ENCODE results near the gene MUCL1. TPM values are rescaled to one million over a fixed set of nuclear protein-coding genes. Genes with fewer than 3 reads are reported as not detected.

The MUCL1 gene, protein sequence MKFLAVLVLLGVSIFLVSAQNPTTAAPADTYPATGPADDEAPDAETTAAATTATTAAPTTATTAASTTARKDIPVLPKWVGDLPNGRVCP
- total RNA-seq, result not detected
- not detected for total RNA-seq (2013)
- 0 to 0.23 (median 0) reads per million in 29 experiments for total RNA-seq

GRCh38 chr12:54853933-54854538 is at the start of gene MUCL1:
TSS of gene MUCL1 (plus strand) at chr12:54854516. CDS start at chr12:54854583, 67 bp downstream.
- WGBS (ENCODE audit: insufficient coverage), result 4% methylated on average over 4 of the region's 6 CpGs
- H3K9me3 Mint-ChIP-seq, result no peaks in the 10 kb centered on the region
- ChIA-PET CTCF (interaction anchor here (0.5 to 3.3 kb wide), 10 partner anchors 16 to 218 kb away, joined by 3 to 15 read pairs (median 4); no protein-coding TSS in a partner anchor), POLR2A (no interaction called here)
- H3K27me3 Mint-ChIP-seq, result peaks cover 0 to 4% of the 10 kb centered on the region in 2 donors
- no peaks in the 10 kb centered on the region for H3K27me3 ChIP-seq (replicated peaks in 1 of 2; ENCODE audit: control insufficient read depth in 2 of 2, extremely low read depth in 1 of 2, insufficient read depth in 2 of 2, low read length in 1 of 2)
- peak; percentile 97 to 100 (median 98) for ATAC-seq (replicated peaks in 1 of 4)
- DNase-seq, result peak; percentile 24 to 84 (median 58)
- no peak within 1 kb of the TSS for H3K4me3 Mint-ChIP-seq
- no peak within 1 kb of the TSS for H3K4me3 ChIP-seq (ENCODE audit: control insufficient read depth in 1 of 2, extremely low read depth in 1 of 2, low read length in 1 of 2)
- H3K4me1 ChIP-seq (ENCODE audit: control insufficient read depth in 1 of 2, extremely low read depth in 1 of 2, insufficient read depth in 2 of 2, low read length in 2 of 2), result no peaks in the 10 kb centered on the region
- no peak within 1 kb of the TSS for H3K27ac ChIP-seq (ENCODE audit: low read length)
- no peaks in the 10 kb centered on the region for H3K36me3 Mint-ChIP-seq
- no peaks in the 10 kb centered on the region for H3K36me3 ChIP-seq (ENCODE audit: control insufficient read depth in 2 of 2, extremely low read depth in 1 of 2, insufficient read depth in 1 of 2, low read length in 1 of 2)
- no peak within 1 kb of the TSS for H3K27ac Mint-ChIP-seq
- peaks cover 2 to 5% (median 2%) of the 10 kb centered on the region in 3 donors for H3K4me1 Mint-ChIP-seq
- no peaks in the 10 kb centered on the region for H3K9me3 ChIP-seq

- no peak overlapping the region for H3K27ac Mint-ChIP-seq
- H3K4me1 ChIP-seq (ENCODE audit: control insufficient read depth in 1 of 2, extremely low read depth in 1 of 2, insufficient read depth in 2 of 2, low read length in 2 of 2), result no peaks in the 10 kb centered on the region
- H3K27me3 ChIP-seq (replicated peaks in 1 of 2; ENCODE audit: control insufficient read depth in 2 of 2, extremely low read depth in 1 of 2, insufficient read depth in 2 of 2, low read length in 1 of 2), result peaks cover 0 to 26% of the 10 kb centered on the region in 2 experiments
- H3K27me3 Mint-ChIP-seq, result peaks cover 9 to 19% of the 10 kb centered on the region in 2 donors
- H3K36me3 Mint-ChIP-seq, result no peaks in the 10 kb centered on the region
- no peaks in the 10 kb centered on the region for H3K4me1 Mint-ChIP-seq
- no peak overlapping the region for H3K27ac ChIP-seq (ENCODE audit: low read length)
- H3K4me3 ChIP-seq (ENCODE audit: control insufficient read depth in 1 of 2, extremely low read depth in 1 of 2, low read length in 1 of 2), result no peak overlapping the region
- no peaks in the 10 kb centered on the region for H3K9me3 ChIP-seq
- peaks cover 0 to 13% (median 5%) of the 10 kb centered on the region in 3 donors for H3K9me3 Mint-ChIP-seq
- no peak overlapping the region for H3K4me3 Mint-ChIP-seq
- ChIA-PET POLR2A (no interaction called here), CTCF (interaction anchor here in 1 of 2 donors (0.6 kb wide), 1 partner anchor 25 kb away, joined by 3 read pairs; no protein-coding TSS in a partner anchor)
- H3K36me3 ChIP-seq (ENCODE audit: control insufficient read depth in 2 of 2, extremely low read depth in 1 of 2, insufficient read depth in 1 of 2, low read length in 1 of 2), result no peaks in the 10 kb centered on the region
- DNase-seq (no peak), ATAC-seq (replicated peaks in 1 of 4) (no peak)
- WGBS (ENCODE audit: insufficient coverage), result 71% methylated on average over 1 of the region's 3 CpGs
Measured at GRCh38 chr12:54821676-54822075, 32.6 kb upstream of the MUCL1 start.

DNA sequence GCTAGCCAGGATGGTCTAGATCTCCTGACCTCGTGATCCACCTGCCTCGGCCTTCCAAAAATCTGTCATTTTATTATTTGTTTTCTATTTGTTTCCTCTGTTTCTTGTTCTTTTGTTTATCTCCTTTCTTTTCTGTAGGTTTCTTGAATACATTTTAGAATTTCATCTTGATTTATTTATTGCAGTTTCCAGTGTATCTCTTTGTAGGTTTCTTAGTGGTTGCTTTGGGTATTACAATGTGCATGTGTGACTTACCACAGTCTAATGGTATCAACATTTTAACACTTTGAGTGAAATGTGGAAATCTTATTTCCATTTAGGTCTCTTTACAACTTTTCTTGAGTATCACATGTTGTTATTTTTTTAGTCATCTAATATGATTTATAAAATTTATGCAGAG is 29.9 kb upstream of the MUCL1 start:
- no CpG with 5 or more reads among the region's 2 CpGs for WGBS (ENCODE audit: insufficient coverage)
- CTCF ChIA-PET, result no interaction called here
- Mint-ChIP-seq H3K36me3 (no peaks in the 10 kb centered on the region), H3K27me3 (peaks cover 7 to 8% of the 10 kb centered on the region in 2 donors), H3K27ac (no peak overlapping the region), H3K9me3 (peaks cover 0 to 13% (median 5%) of the 10 kb centered on the region in 3 donors), H3K4me1 (no peaks in the 10 kb centered on the region), H3K4me3 (no peak overlapping the region)
- Histone ChIP-seq H3K9me3 (no peaks in the 10 kb centered on the region), H3K36me3 (ENCODE audit: control insufficient read depth in 2 of 2, extremely low read depth in 1 of 2, insufficient read depth in 1 of 2, low read length in 1 of 2) (no peaks in the 10 kb centered on the region), H3K4me3 (ENCODE audit: control insufficient read depth in 1 of 2, extremely low read depth in 1 of 2, low read length in 1 of 2) (no peak overlapping the region), H3K27me3 (replicated peaks in 1 of 2; ENCODE audit: control insufficient read depth in 2 of 2, extremely low read depth in 1 of 2, insufficient read depth in 2 of 2, low read length in 1 of 2) (peaks cover 0 to 14% of the 10 kb centered on the region in 2 experiments), H3K27ac (ENCODE audit: low read length) (no peak overlapping the region), H3K4me1 (ENCODE audit: control insufficient read depth in 1 of 2, extremely low read depth in 1 of 2, insufficient read depth in 2 of 2, low read length in 2 of 2) (no peaks in the 10 kb centered on the region)
- DNase-seq (no peak), ATAC-seq (replicated peaks in 1 of 4) (no peak)
- POLR2A ChIA-PET, result no interaction called here

- no peaks in the 10 kb centered on the region for H3K36me3 ChIP-seq (ENCODE audit: control insufficient read depth in 2 of 2, extremely low read depth in 1 of 2, insufficient read depth in 1 of 2, low read length in 1 of 2)
- DNase-seq (no peak), ATAC-seq (replicated peaks in 1 of 4) (no peak)
- H3K4me1 ChIP-seq (ENCODE audit: control insufficient read depth in 1 of 2, extremely low read depth in 1 of 2, insufficient read depth in 2 of 2, low read length in 2 of 2), result no peaks in the 10 kb centered on the region
- no peaks in the 10 kb centered on the region for H3K4me1 Mint-ChIP-seq
- POLR2A ChIA-PET, result no interaction called here
- CTCF ChIA-PET, result no interaction called here
- H3K27ac Mint-ChIP-seq, result no peak overlapping the region
- H3K9me3 ChIP-seq, result peaks cover 2% of the 10 kb centered on the region
- no peak overlapping the region for H3K4me3 ChIP-seq (ENCODE audit: control insufficient read depth in 1 of 2, extremely low read depth in 1 of 2, low read length in 1 of 2)
- peaks cover 0 to 3% of the 10 kb centered on the region in 2 donors for H3K27me3 Mint-ChIP-seq
- no peak overlapping the region for H3K27ac ChIP-seq (ENCODE audit: low read length)
- no CpG with 5 or more reads among the region's 5 CpGs for WGBS (ENCODE audit: insufficient coverage)
- peaks cover 0 to under 1% (median 0%) of the 10 kb centered on the region in 3 donors for H3K9me3 Mint-ChIP-seq
- H3K27me3 ChIP-seq (replicated peaks in 1 of 2; ENCODE audit: control insufficient read depth in 2 of 2, extremely low read depth in 1 of 2, insufficient read depth in 2 of 2, low read length in 1 of 2), result no peaks in the 10 kb centered on the region
- H3K4me3 Mint-ChIP-seq, result no peak overlapping the region
- H3K36me3 Mint-ChIP-seq, result no peaks in the 10 kb centered on the region
Measured at GRCh38 chr12:54829511-54829910, 24.8 kb upstream of the MUCL1 start.

DNA sequence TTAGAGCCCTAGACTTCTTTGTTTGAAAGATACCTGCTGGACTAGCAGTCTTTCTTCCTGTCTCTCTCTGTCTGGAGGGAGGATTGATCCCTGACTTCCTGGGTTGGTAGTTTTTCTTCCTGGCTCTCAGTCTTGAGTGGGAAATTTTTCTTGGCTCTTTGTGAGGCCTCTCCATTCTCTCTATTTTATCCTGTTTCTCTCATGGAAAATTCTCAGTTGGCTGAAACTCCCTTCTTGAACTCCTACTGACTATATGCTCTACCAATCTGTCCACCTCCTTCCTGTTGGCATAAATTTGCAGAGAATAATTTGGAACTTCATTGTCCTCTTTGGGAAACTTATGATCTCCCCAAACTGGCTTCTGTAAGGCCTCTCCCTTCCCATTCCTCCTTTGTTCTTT is 24.1 kb upstream of the MUCL1 start:
- H3K27me3 ChIP-seq (replicated peaks in 1 of 2; ENCODE audit: control insufficient read depth in 2 of 2, extremely low read depth in 1 of 2, insufficient read depth in 2 of 2, low read length in 1 of 2), result no peaks in the 10 kb centered on the region
- ChIA-PET POLR2A (no interaction called here), CTCF (no interaction called here)
- H3K27ac ChIP-seq (ENCODE audit: low read length), result no peak overlapping the region
- peaks cover 2% of the 10 kb centered on the region for H3K9me3 ChIP-seq
- H3K36me3 ChIP-seq (ENCODE audit: control insufficient read depth in 2 of 2, extremely low read depth in 1 of 2, insufficient read depth in 1 of 2, low read length in 1 of 2), result no peaks in the 10 kb centered on the region
- Mint-ChIP-seq H3K9me3 (no peaks in the 10 kb centered on the region), H3K4me3 (no peak overlapping the region), H3K36me3 (no peaks in the 10 kb centered on the region), H3K27me3 (peaks cover 0 to 3% of the 10 kb centered on the region in 2 donors), H3K4me1 (no peaks in the 10 kb centered on the region), H3K27ac (no peak overlapping the region)
- no peak for ATAC-seq (replicated peaks in 1 of 4)
- no peak overlapping the region for H3K4me3 ChIP-seq (ENCODE audit: control insufficient read depth in 1 of 2, extremely low read depth in 1 of 2, low read length in 1 of 2)
- DNase-seq, result no peak
- no peaks in the 10 kb centered on the region for H3K4me1 ChIP-seq (ENCODE audit: control insufficient read depth in 1 of 2, extremely low read depth in 1 of 2, insufficient read depth in 2 of 2, low read length in 2 of 2)

GRCh38 chr12:54831631-54832030 is 22.7 kb upstream of the MUCL1 start:
- H3K4me1 ChIP-seq (ENCODE audit: control insufficient read depth in 1 of 2, extremely low read depth in 1 of 2, insufficient read depth in 2 of 2, low read length in 2 of 2), result no peaks in the 10 kb centered on the region
- no peak for DNase-seq
- H3K9me3 Mint-ChIP-seq, result no peaks in the 10 kb centered on the region
- no peak overlapping the region for H3K27ac Mint-ChIP-seq
- H3K4me3 ChIP-seq (ENCODE audit: control insufficient read depth in 1 of 2, extremely low read depth in 1 of 2, low read length in 1 of 2), result no peak overlapping the region
- H3K4me3 Mint-ChIP-seq, result no peak overlapping the region
- no peaks in the 10 kb centered on the region for H3K36me3 ChIP-seq (ENCODE audit: control insufficient read depth in 2 of 2, extremely low read depth in 1 of 2, insufficient read depth in 1 of 2, low read length in 1 of 2)
- no peak overlapping the region for H3K27ac ChIP-seq (ENCODE audit: low read length)
- ChIA-PET POLR2A (no interaction called here), CTCF (no interaction called here)
- H3K36me3 Mint-ChIP-seq, result no peaks in the 10 kb centered on the region
- no peaks in the 10 kb centered on the region for H3K4me1 Mint-ChIP-seq
- H3K9me3 ChIP-seq, result peaks cover 2% of the 10 kb centered on the region
- no CpG with 5 or more reads among the region's 1 CpG for WGBS (ENCODE audit: insufficient coverage)
- H3K27me3 Mint-ChIP-seq, result peaks cover 5% of the 10 kb centered on the region in 2 donors
- H3K27me3 ChIP-seq (replicated peaks in 1 of 2; ENCODE audit: control insufficient read depth in 2 of 2, extremely low read depth in 1 of 2, insufficient read depth in 2 of 2, low read length in 1 of 2), result no peaks in the 10 kb centered on the region
- ATAC-seq (replicated peaks in 1 of 4), result no peak

All from T-cell (primary cell).